MG63 (cell line): Measurements from ENCODE around the gene G0S2. TPM values are rescaled to one million over a fixed set of nuclear protein-coding genes. Genes with fewer than 3 reads are reported as not detected.

Experiments
- DNase-seq: peaks from one replicate; pipeline ENCODE4 v3.0.0-alpha.2; 2020
- H3K27me3 ChIP-seq: fragments of 250-450 bp; sonication (Bioruptor Pico); 2 replicates; pipeline ENCODE4 v1.5.1; 2020; ENCODE audit warnings: mild to moderate bottlenecking, moderate library complexity
- H3K36me3 ChIP-seq: fragments of 250-450 bp; sonication (Bioruptor Pico); 2 replicates; pipeline ENCODE4 v1.5.1; 2020; ENCODE audit warnings: mild to moderate bottlenecking, moderate library complexity
- H3K4me3 ChIP-seq: fragments of 250-450 bp; sonication (Bioruptor Pico); 2 replicates; pipeline ENCODE4 v1.5.1; 2020; ENCODE audit warnings: mild to moderate bottlenecking, moderate library complexity
- H3K9me3 ChIP-seq: fragments of 250-450 bp; sonication (Bioruptor Pico); 2 replicates; pipeline ENCODE4 v1.5.1; 2020; ENCODE audit warnings: mild to moderate bottlenecking, moderate library complexity
- total RNA-seq: library from RNA; depleted of rRNA; stranded (reverse); fragments of >200 nt; shearing (Covaris generic); gene quantifications from 2 replicates; pipeline ENCODE4 v1.2.3, GENCODE V29; 2014; ENCODE audit warnings: low replicate concordance

Gene G0S2
- total RNA-seq, 1 experiment from 2014 or later, result not detected

DNA sequence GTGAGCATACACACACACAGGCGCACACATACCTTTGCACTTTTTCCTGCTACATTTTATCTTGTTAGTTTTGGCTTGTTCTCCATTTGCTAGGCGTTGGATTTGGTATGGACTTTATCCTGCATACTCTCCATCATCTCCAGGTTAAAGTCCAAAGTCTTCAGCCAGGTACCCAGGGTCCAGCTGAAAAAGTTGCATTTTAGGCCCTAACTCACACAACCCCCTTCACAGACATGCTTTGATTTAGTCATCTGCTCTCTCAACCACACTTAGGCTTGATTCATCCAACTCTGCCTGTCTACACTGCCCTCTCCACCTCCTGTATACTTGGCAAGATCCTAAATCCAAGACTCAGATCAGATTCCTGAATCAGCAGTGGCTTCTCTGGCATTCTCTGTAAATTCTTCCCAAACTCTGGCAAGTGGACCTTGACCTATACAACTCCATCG is 12.3 kb upstream of the G0S2 start:
- H3K27me3 ChIP-seq, result no peaks in the 10 kb centered on the region; the same call in 1 of the 2 replicates
- no peaks in the 10 kb centered on the region for H3K9me3 ChIP-seq
- H3K4me3 ChIP-seq, result no peak overlapping the region
- no peaks in the 10 kb centered on the region for H3K36me3 ChIP-seq
- DNase-seq, result no peak

DNA sequence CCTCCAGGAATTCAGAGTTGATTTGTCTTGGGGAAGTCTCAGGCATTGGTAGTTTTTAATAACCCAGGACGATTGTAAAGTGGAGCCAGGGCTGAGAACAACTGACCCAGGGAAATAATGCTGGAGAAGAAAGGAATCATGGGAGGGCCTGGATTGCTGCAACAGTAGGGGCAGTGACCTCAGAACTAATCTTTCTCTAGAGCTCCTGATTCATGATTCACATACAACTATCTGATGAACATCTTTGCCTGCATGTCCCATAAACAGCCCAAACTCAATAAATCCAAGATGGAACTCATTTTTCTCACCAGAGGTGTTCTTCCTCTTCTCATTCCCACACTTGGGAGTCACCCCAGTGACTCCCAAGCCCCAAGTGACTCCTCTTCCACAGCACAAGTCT is 8.1 kb upstream of the G0S2 start:
- no peaks in the 10 kb centered on the region; the same call in 1 of the 2 replicates for H3K27me3 ChIP-seq
- peaks cover 2% of the 10 kb centered on the region; the same call in 1 of the 2 replicates for H3K9me3 ChIP-seq
- no peaks in the 10 kb centered on the region for H3K36me3 ChIP-seq
- H3K4me3 ChIP-seq, result no peak overlapping the region
- DNase-seq, result no peak

DNA sequence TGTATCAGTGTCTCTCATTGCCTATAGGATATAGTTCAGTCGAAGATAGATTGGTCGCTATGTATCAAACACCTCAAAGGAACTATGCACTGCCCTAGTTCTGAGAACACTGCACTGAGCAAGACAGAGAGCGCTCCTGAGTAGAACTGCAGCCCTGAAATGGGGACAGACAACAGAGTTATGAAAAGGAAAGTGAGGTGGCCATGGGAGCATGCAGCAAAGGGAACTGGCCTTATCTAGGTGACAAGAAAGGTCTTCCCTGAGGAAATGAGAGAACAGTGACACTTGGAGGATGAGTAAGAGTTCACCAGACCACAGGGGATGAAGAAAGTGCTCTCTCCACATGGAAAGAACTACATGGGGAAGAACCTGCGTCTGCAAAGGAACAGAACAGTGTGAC is 7.5 kb upstream of the G0S2 start:
- Histone ChIP-seq H3K27me3 (no peaks in the 10 kb centered on the region; the same call in 1 of the 2 replicates), H3K4me3 (no peak overlapping the region), H3K36me3 (no peaks in the 10 kb centered on the region), H3K9me3 (peaks cover 2% of the 10 kb centered on the region; the same call in 1 of the 2 replicates)
- DNase-seq, result no peak

DNA sequence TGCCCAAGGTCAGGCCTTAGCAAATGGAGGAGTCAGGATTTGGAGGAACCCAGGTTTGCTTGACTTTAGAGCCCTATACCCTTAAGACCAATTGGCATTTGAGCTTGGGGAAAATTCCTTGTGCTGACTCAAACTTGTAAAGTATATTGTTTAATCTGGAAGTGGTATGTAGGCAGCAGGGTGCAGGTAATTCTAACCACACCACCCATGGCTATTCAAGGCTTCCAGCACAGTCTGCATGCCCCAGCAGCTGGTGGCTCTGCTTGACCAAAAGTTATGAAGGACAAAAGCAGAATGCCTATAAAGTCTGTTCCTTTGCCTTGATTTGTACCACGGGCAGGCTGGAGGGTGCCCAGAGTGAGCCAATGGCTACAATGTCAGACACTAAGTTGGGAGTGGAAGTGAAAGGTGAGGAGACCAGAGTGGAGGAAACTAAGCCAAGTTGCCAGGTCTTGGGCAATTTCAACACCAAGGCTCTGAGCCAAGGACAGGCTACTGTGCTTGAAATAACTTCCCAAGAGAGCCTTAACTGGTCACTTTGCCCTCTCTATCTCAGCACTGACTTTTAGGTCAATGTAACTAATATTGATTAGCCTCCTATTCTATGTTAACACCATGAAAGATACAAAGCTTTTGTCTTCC is 4.7 kb upstream of the G0S2 start:
- DNase-seq, result peak; percentile 45
- peaks cover 8% of the 10 kb centered on the region for H3K27me3 ChIP-seq
- no peak overlapping the region for H3K4me3 ChIP-seq
- H3K9me3 ChIP-seq, result peaks cover 2% of the 10 kb centered on the region; the same call in 1 of the 2 replicates
- no peaks in the 10 kb centered on the region for H3K36me3 ChIP-seq

DNA sequence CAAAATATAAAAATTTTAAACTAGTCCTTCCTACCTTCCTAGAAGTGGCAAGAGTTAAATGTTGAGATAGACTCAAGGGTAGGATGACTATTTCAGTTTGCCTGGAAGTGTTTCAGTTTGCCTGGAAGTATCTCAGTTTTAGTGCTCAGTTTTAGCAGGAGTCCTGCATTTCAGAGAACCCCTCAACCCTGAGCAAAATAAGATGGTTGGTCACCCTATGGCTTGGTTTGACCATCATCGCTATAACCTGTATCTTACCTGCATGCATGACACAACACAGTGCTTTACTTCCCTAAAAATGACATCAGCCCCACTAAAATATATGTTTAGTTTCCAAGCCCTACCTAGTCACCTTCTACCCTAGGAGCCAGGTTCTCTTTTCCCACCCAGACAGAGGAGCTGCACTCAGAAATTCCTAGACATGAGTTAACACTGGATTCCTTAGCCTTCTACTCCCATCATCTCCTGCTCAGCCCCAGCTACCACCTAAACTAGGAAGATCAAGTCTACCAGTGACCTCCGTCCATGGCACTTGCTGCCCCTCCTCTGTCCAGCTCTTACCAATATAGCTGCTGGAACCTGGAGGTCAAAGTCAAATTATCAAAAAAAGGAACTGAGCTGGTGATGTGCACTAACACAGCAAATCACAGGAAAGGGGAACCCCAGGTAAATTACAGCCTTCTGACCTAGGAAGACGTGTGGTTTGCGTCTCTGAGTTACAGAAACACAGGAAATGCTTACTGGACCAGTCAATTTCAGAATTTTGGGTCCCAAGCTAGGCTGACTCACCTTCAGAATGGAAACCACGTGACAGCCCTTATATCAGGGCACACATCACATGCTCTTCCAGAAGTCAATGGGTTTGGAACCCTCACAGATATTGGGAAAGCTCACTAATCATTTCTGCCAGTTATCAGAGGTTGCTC is 2.2 kb upstream of the G0S2 start:
- peaks cover 20% of the 10 kb centered on the region for H3K27me3 ChIP-seq
- H3K36me3 ChIP-seq, result no peaks in the 10 kb centered on the region
- H3K9me3 ChIP-seq, result peaks cover 8% of the 10 kb centered on the region; the same call in 1 of the 2 replicates
- H3K4me3 ChIP-seq, result no peak overlapping the region
- no peak for DNase-seq

DNA sequence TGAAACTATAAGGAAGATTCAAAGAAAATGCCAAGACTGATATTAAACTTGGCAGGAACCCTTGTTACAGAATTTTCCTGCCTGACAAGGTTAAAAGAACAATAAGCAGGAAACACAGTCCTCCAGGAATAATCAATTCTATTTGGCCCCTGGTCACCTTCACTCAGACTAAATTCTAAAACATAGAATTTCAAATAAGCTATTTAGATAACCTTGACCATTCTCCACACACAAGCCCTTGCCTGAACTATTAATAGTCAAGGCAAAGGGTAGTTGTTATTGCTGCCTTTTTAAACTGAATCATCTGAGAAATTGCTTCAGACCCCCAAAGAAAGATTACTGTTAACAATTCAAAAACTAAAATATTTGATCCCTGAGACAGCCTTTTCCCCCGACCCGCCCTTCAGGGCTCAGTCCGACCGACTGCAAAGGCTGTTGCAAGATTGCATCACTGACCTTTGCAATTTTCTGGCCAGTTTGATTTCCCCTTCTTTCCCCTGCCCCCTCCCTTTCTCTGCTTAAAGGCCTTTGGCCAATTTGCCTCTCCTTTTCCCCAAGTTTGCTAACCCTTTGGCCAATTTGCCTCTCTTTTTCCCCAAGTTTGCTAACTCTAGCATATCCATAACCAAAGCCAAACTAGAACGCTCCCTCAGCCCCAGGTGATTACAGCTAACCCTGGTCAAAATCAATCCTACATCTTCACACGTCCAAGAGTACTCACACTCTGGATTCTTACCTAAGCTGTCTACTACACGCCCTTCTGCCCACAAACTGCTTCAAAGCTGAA is 1.4 kb upstream of the G0S2 start:
- Histone ChIP-seq H3K4me3 (no peak overlapping the region), H3K27me3 (peaks cover 24% of the 10 kb centered on the region), H3K9me3 (peaks cover 8% of the 10 kb centered on the region; the same call in 1 of the 2 replicates), H3K36me3 (no peaks in the 10 kb centered on the region)
- no peak for DNase-seq

DNA sequence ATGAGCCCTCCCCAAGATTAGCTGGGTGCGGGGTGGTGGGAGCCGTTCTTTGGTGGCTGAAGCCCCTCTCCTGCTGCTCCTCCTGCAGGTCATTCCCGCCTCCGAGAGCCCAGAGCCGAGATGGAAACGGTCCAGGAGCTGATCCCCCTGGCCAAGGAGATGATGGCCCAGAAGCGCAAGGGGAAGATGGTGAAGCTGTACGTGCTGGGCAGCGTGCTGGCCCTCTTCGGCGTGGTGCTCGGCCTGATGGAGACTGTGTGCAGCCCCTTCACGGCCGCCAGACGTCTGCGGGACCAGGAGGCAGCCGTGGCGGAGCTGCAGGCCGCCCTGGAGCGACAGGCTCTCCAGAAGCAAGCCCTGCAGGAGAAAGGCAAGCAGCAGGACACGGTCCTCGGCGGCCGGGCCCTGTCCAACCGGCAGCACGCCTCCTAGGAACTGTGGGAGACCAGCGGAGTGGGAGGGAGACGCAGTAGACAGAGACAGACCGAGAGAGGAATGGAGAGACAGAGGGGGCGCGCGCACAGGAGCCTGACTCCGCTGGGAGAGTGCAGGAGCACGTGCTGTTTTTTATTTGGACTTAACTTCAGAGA is 448 bp downstream of the G0S2 start:
- peaks cover 33% of the 10 kb centered on the region for H3K27me3 ChIP-seq
- no peak for DNase-seq
- H3K9me3 ChIP-seq, result peaks cover 11% of the 10 kb centered on the region; the same call in 1 of the 2 replicates
- peak overlapping the region; percentile 20; the same call in 1 of the 2 replicates for H3K4me3 ChIP-seq
- H3K36me3 ChIP-seq, result no peaks in the 10 kb centered on the region

DNA sequence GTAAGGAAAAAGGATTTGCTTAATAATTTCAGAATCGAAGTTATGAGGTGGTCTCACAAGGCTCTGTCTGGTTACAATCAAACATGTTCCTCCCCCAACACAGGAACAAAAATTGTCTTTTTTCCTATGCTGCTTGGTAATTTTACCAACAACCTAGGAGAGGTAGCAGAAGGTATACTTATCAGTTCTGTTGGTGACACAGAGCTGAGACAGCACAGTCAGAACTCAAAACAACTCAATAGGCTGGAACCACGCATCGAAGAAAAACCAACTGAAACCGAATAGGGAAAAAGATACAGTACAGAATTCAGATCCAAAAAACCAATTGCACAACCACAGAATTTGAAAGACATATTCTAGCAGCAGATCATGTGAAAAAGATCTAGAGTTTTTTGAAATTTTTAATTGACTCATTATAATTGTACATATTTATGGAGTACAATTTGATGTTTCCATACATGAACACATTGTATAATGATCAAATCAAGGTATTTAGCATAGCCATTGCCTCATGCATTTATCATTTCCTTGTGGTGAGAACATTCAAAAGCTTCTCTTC is 3.8 kb downstream of the G0S2 start:
- Histone ChIP-seq H3K36me3 (no peaks in the 10 kb centered on the region), H3K27me3 (peaks cover 49% of the 10 kb centered on the region), H3K4me3 (no peak overlapping the region), H3K9me3 (peaks cover 9% of the 10 kb centered on the region; the same call in 1 of the 2 replicates)
- no peak for DNase-seq

DNA sequence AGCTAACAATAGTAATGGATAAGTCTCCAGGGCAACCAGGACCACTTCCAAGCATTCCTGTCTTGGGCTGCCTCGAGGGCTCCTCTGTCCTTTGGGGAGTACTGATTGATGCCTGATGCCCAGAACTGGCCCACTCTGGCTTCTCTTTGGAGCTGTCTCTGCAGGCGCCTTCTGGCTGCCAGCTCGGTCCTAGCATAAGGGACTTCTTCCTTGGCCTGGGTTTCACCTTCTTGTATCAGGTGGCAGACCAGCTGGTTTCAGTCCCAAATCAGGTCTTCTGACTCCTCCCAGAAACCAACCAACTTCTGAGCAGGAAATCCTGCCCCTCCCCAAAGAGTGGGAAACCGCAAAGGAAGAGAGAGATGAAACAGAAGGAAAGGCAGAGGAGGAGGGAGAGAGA is 10.6 kb downstream of the G0S2 start:
- no peaks in the 10 kb centered on the region for H3K36me3 ChIP-seq
- H3K4me3 ChIP-seq, result no peak overlapping the region
- H3K27me3 ChIP-seq, result peaks cover 25% of the 10 kb centered on the region
- no peak for DNase-seq
- H3K9me3 ChIP-seq, result no peaks in the 10 kb centered on the region

DNA sequence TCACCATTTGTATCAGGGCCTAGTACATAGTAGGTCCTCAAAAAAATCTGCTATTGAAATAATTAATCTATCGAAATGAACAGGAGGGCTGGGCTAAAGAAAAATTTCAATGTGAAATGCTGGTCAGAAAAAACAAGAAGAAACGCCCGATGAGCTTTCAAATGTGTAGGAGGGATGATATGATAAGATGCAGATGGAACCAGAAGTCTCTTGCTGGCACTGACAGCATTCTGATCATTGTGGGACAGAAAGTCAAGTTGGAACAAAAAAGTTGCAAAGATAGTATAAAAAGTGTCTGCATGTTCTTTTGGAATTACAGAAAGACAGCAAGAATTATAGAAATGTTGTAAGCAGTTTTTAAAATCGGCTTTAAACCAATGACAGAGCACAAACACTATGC is 11.1 kb downstream of the G0S2 start:
- DNase-seq, result no peak
- no peaks in the 10 kb centered on the region for H3K9me3 ChIP-seq
- peaks cover 21% of the 10 kb centered on the region for H3K27me3 ChIP-seq
- no peak overlapping the region for H3K4me3 ChIP-seq
- H3K36me3 ChIP-seq, result no peaks in the 10 kb centered on the region

DNA sequence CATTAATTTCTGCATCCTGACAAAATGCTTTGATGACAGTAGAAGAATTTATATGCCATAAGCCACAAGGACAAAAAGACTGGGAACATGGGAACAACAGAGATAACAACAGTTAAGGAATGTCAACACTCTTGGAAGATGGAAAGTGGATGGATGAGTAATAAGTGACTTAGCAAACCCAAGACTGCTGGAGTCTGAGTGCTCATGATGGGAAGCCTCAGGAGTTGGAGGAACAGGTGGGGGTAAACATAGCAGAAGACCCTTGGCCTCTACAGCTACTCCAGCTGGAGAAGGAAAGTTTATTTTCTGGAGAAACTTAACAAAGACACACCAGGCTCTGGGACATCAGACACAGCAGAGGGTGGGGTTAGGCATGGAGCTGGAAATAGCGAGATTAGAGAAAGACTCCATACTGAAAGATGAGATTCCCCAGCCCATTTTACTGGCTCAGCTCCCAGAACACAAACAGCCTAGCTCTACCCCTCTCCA is 13.6 kb downstream of the G0S2 start:
- no peak overlapping the region for H3K4me3 ChIP-seq
- no peaks in the 10 kb centered on the region for H3K36me3 ChIP-seq
- H3K27me3 ChIP-seq, result peaks cover 15% of the 10 kb centered on the region
- no peaks in the 10 kb centered on the region for H3K9me3 ChIP-seq
- DNase-seq, result no peak

DNA sequence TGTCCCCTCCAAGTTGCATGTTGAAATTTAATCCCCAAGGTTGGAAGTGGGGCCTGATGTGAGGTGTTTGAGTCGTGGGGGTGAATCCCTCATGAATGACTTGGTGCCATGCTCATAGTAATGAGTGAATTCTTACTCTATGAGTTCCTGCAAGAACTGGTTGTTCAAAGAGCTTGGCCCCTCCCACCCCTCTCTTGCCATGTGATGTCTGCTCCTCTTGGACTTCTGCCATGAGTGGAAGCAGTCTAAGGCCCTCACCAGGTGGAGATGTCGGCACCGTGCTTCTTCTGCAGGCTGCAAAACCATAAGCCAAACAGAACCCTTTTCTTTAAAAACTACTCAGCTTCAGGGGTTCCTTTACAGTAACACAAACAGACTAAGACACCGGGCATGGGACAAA is 14.3 kb downstream of the G0S2 start:
- Histone ChIP-seq H3K9me3 (no peaks in the 10 kb centered on the region), H3K27me3 (peaks cover 16% of the 10 kb centered on the region), H3K4me3 (no peak overlapping the region), H3K36me3 (no peaks in the 10 kb centered on the region)
- DNase-seq, result no peak

DNA sequence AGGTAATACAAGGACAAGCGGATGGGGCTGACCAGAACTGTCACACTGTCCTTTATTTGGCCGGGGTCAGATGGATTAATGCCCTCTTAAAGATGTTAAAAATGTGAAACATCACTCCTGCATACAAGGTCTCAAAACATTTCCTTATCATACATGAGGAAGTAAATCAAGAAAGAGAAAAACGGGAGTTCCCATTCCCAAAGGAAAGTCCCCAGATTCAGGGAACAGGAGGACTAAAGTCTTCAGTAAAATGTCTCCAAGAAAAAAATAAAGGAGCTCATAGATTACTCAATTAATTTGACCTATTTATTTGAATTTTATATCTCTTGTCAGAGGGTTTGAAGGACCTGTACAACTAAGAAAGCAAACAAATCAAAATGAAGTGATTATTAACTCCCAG is 16.0 kb downstream of the G0S2 start:
- Histone ChIP-seq H3K9me3 (no peaks in the 10 kb centered on the region), H3K36me3 (no peaks in the 10 kb centered on the region), H3K27me3 (peaks cover 19% of the 10 kb centered on the region), H3K4me3 (no peak overlapping the region)
- no peak for DNase-seq

DNA sequence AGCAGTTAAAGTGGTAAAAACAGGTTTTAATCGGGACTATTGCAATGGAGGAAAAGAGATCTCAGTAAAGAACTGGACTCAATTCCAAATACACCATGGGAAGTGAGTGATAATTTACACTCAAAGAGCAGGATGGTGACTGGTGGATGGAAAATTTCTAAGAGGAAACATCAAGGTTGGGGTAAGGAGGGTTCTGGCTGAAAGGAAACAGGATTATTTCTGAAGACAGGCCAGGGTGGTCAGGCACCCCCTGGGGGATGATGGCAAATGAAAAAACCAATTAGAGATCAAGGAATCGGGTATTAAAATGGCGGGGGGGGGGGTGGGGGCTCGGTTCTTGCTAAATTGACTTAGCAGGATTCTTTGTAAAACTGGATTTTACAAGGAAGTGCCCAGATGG is 17.1 kb downstream of the G0S2 start:
- H3K9me3 ChIP-seq, result no peaks in the 10 kb centered on the region
- no peak for DNase-seq
- no peak overlapping the region for H3K4me3 ChIP-seq
- H3K27me3 ChIP-seq, result peaks cover 19% of the 10 kb centered on the region
- no peaks in the 10 kb centered on the region for H3K36me3 ChIP-seq

DNA sequence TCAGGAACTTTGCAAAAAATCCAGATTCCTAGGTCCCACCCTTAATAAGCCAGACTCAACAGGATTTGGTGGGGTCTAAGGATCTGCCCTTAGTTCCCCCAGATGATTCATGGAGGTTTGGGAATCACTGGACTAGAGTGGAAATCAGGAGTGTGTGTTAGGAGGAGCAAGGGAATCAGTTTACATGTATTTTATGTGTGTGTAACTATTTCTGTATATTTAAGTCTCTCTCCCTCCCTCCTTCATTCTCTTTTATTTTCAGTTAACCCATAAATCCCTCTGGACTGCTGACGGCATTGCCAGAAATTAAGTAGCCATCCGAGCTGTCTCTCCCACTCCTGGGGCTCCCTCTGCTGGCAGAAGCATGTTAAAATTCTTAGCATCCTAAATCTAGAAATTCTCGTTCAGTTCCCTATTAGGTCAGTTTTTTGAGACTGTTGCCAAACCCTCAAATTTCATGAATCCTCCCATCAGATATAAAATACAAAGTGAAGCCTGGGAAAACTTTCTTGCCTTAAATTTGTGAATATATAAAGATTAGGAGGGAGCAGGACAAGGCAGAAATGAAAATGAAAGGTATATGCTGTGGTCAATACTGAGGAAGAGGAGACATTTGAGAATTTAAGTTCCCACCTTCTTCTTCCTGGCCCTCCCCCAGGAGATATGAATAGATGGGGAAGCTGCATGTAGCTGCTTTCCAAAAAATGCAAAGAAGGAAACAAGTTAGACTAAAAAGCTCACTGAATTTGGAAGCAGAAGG is 17.7 kb downstream of the G0S2 start:
- Histone ChIP-seq H3K27me3 (peaks cover 16% of the 10 kb centered on the region), H3K36me3 (no peaks in the 10 kb centered on the region), H3K4me3 (no peak overlapping the region), H3K9me3 (no peaks in the 10 kb centered on the region)
- DNase-seq, result peak; percentile 64
